AG04450 (cell line): ENCODE measurements around the gene C17orf67. TPM values are rescaled to one million over a fixed set of nuclear protein-coding genes. Genes with fewer than 3 reads are reported as not detected.

Experiments used
- CTCF ChIA-PET: fragments of 300-600, 350-600 bp; formaldehyde crosslinking; extraction: SDS; loops from one replicate; lab custom pipeline; 2022; ENCODE audit warnings: antibody characterized with exemption, inconsistent platforms; lab: Charles Lee
- POLR2A ChIA-PET: fragments of 350-600 bp; formaldehyde crosslinking; extraction: SDS; loops from one replicate; lab custom pipeline; 2021; ENCODE audit warnings: antibody characterized with exemption, inconsistent platforms; lab: Yijun Ruan, JAX
- DNase-seq: peaks from one replicate; pipeline ENCODE4 v3.0.0-alpha.2; 2011; ENCODE audit warnings: low read depth, low spot score
- H3K27ac ChIP-seq: one replicate; pipeline ENCODE4 v1.5.1; 2012; ENCODE audit warnings: low read depth, low read length, control low read depth
- H3K27me3 ChIP-seq: one replicate; pipeline ENCODE4 v1.6.0; 2012; ENCODE audit warnings: low read length; ENCODE audit not compliant: control insufficient read depth, insufficient read depth
- H3K4me3 ChIP-seq: 2 replicates; pipeline ENCODE4 v1.5.1; 2011; ENCODE audit warnings: mild to moderate bottlenecking, low read depth, low read length, control low read depth
- H3K9me3 ChIP-seq: 2 replicates; pipeline ENCODE4 v1.5.1; 2012; ENCODE audit warnings: low read length; ENCODE audit not compliant: control insufficient read depth, insufficient read depth
- CTCF ChIP-seq: IDR thresholded peaks from 2 replicates; pipeline ENCODE4 v1.5.1; 2011; ENCODE audit warnings: low read depth, low read length, control low read depth, inconsistent platforms
- polyA plus RNA-seq: library from polyadenylated mRNA; depleted of rRNA; stranded (reverse); fragments of >200 nt; gene quantifications from 2 replicates; pipeline ENCODE4 v1.2.3, GENCODE V29; 2011

The C17orf67 gene
- polyA plus RNA-seq, 1 experiment: 0.76 TPM

- Histone ChIP-seq H3K27me3 (no peaks in the 10 kb centered on the region), H3K9me3 (no peaks in the 10 kb centered on the region), H3K4me3 (no peak overlapping the region), H3K27ac (no peak overlapping the region)
- TF ChIP-seq CTCF: no peak
- ChIA-PET CTCF (interaction anchor here (0.5 to 5.4 kb wide), 10 partner anchors 11 to 655 kb away, joined by 3 to 58 read pairs (median 6); partner anchors contain the start of genes COIL and NOG), POLR2A (interaction anchor here (2.0 kb wide), 1 partner anchor 189 kb away, joined by 9 read pairs; the partner anchor contains the start of gene NOG)
- DNase-seq: no peak
Observed at GRCh38 chr17:56782338-56782737, 51.4 kb downstream of the C17orf67 start.

- no peak for TF ChIP-seq CTCF
- Histone ChIP-seq H3K27ac (no peak overlapping the region), H3K4me3 (no peak overlapping the region), H3K9me3 (no peaks in the 10 kb centered on the region), H3K27me3 (no peaks in the 10 kb centered on the region)
- POLR2A ChIA-PET: interaction anchor here (2.0 kb wide), 1 partner anchor 188 kb away, joined by 9 read pairs; the partner anchor contains the start of gene NOG
- CTCF ChIA-PET: interaction anchor here (0.9 to 5.4 kb wide), 12 partner anchors 9 to 655 kb away, joined by 3 to 58 read pairs (median 4); partner anchors contain the start of genes COIL and NOG
- DNase-seq: no peak
Observed at GRCh38 chr17:56781906-56782305, 51.8 kb downstream of the C17orf67 start.

- POLR2A ChIA-PET: interaction anchor here (0.5 to 2.0 kb wide), 5 partner anchors 19 to 460 kb away, joined by 3 to 14 read pairs (median 9); partner anchors contain the start of gene NOG
- no peak overlapping the region for H3K27ac ChIP-seq
- CTCF ChIA-PET: interaction anchor here (0.6 to 5.4 kb wide), 45 partner anchors 8 to 1574 kb away, joined by 3 to 58 read pairs (median 4); partner anchors contain the start of gene NOG
- H3K27me3 ChIP-seq: no peaks in the 10 kb centered on the region
- DNase-seq: peak; percentile 13
- peak; percentile 91 for TF ChIP-seq CTCF
- no peaks in the 10 kb centered on the region for H3K9me3 ChIP-seq
- H3K4me3 ChIP-seq: peak overlapping the region; percentile 51
Observed at GRCh38 chr17:56779898-56780777, 53.6 kb downstream of the C17orf67 start.

GRCh38 chr17:56779322-56779721 is 54.4 kb downstream of the C17orf67 start:
- DNase-seq: no peak

More at GRCh38 chr17:56779322-56779721, 54.4 kb downstream of the C17orf67 start:
- Histone ChIP-seq H3K4me3 (no peak overlapping the region), H3K27ac (no peak overlapping the region), H3K27me3 (no peaks in the 10 kb centered on the region), H3K9me3 (no peaks in the 10 kb centered on the region)
- POLR2A ChIA-PET: interaction anchor here (1.2 to 1.7 kb wide), 2 partner anchors 23 to 24 kb away, joined by 3 to 14 read pairs; no protein-coding TSS in a partner anchor
- TF ChIP-seq CTCF: no peak
- CTCF ChIA-PET: interaction anchor here (0.6 to 5.4 kb wide), 30 partner anchors 9 to 1346 kb away, joined by 3 to 58 read pairs (median 5); partner anchors contain the start of gene NOG
